Right atrium auricular region (tissue), 2 donors: ENCODE measurements around the gene STARD7. TPM values are rescaled to one million over a fixed set of nuclear protein-coding genes. Genes with fewer than 3 reads are reported as not detected.

Experiments used
- DNase-seq: peaks from one replicate; pipeline ENCODE4 v3.0.0-alpha.2; 2019; ENCODE audit warnings: low spot score
- H3K27ac ChIP-seq, 2 donors: fragments of 200-600 bp; sonication (generic); 1 replicate in 1 of 2; 2 replicates in 1 of 2; pipeline ENCODE4 v1.5.1; 2016 to 2019
- H3K27me3 ChIP-seq, 2 donors: fragments of 200-600 bp; sonication (generic); one replicate each; pipeline versions ENCODE4 v1.5.1 to v1.6.0; 2017 to 2019
- H3K36me3 ChIP-seq: fragments of 200-600 bp; sonication (generic); one replicate; pipeline ENCODE4 v1.5.1; 2016
- H3K4me1 ChIP-seq, 2 donors: fragments of 200-600 bp; sonication (generic); one replicate each; pipeline versions ENCODE4 v1.5.1 to v1.6.0; 2017 to 2019
- H3K4me3 ChIP-seq, 2 donors: fragments of 200-600 bp; sonication (generic); 1 replicate in 1 of 2; 2 replicates in 1 of 2; pipeline ENCODE4 v1.5.1; 2017 to 2019; ENCODE audit warnings: mild to moderate bottlenecking in 1 of 2, moderate library complexity in 1 of 2
- H3K9me3 ChIP-seq, 2 donors: fragments of 200-600 bp; sonication (generic); one replicate each; pipeline ENCODE4 v1.5.1; 2019
- CTCF ChIP-seq, 2 donors: fragments of 200-600 bp; sonication (generic); IDR thresholded peaks; one replicate each; pipeline ENCODE4 v1.5.1; 2019; ENCODE audit warnings: antibody characterized with exemption in 2 of 2
- total RNA-seq, 2 donors: library from RNA; depleted of rRNA; stranded (reverse); fragments of >200 nt; gene quantifications; one replicate each; pipeline ENCODE4 v1.1.0, GENCODE V29; 2016

Gene STARD7
- total RNA-seq, 2 donors from 2014 or later, result 128 to 163 TPM

- Histone ChIP-seq H3K4me3 (no peak overlapping the region), H3K4me1 (peaks cover 0 to 37% of the 10 kb centered on the region in 2 donors), H3K9me3 (no peaks in the 10 kb centered on the region), H3K27me3 (no peaks in the 10 kb centered on the region), H3K36me3 (no peaks in the 10 kb centered on the region), H3K27ac (no peak overlapping the region)
- no peak for TF ChIP-seq CTCF (IDR thresholded peaks at IDR 0.05)
- DNase-seq, result no peak
These were observed 58.5 kb downstream of the STARD7 start for GRCh38 chr2:96150007-96150640.

- Histone ChIP-seq H3K9me3 (no peaks in the 10 kb centered on the region), H3K4me3 (no peak overlapping the region), H3K4me1 (peaks cover 0 to 47% of the 10 kb centered on the region in 2 donors), H3K27ac (no peak overlapping the region), H3K36me3 (no peaks in the 10 kb centered on the region), H3K27me3 (no peaks in the 10 kb centered on the region)
- DNase-seq, result peak; percentile 76
- TF ChIP-seq CTCF (IDR thresholded peaks at IDR 0.05), result no peak
These were observed 60.0 kb downstream of the STARD7 start for GRCh38 chr2:96148410-96149217.

DNA sequence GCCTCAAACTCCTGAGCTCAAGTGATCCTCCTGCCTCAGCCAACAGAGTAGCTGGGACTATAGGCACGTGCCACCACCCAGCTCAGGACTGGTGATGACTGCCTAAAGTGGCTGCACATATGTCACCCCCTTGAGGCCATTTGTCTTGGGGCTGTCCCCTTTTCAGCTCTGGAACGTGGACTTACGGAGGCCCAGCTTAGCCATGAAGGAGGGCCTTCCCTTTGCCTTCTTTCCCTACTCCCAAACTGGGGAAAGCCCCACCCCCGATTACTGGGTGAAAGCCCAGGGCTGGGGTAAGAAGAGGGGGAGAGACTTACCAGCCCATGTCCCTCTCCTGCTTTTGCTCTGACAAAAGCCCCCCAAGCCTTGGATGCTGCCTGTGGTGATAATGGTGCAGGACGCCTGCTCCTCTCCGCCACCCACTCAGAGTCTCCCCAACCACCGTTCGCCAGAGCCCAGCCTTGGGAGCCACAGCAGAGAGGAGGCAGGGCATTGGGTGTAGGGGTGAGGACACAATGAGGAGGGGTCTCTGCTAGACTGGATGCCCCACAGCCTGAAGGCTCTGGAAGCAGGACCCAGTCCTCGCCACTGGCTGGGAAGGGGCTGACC is 60.9 kb downstream of the STARD7 start:
- H3K4me3 ChIP-seq, result no peak overlapping the region
- DNase-seq, result no peak

GRCh38 chr2:96146881-96147592 is 61.6 kb downstream of the STARD7 start:
- no peak for TF ChIP-seq CTCF (IDR thresholded peaks at IDR 0.05)
- H3K27ac ChIP-seq, result peak overlapping the region in 1 of 2 donors; percentile 68
- peaks cover 0 to 47% of the 10 kb centered on the region in 2 donors for H3K4me1 ChIP-seq
- no peak overlapping the region for H3K4me3 ChIP-seq
- no peaks in the 10 kb centered on the region for H3K36me3 ChIP-seq
- H3K27me3 ChIP-seq, result no peaks in the 10 kb centered on the region
- H3K9me3 ChIP-seq, result no peaks in the 10 kb centered on the region
- no peak for DNase-seq

More for the DNA sequence above, 60.9 kb downstream of the STARD7 start:
- Histone ChIP-seq H3K27ac (peak overlapping the region in 1 of 2 donors; percentile 68), H3K36me3 (no peaks in the 10 kb centered on the region), H3K27me3 (no peaks in the 10 kb centered on the region), H3K9me3 (no peaks in the 10 kb centered on the region), H3K4me1 (peaks cover 0 to 47% of the 10 kb centered on the region in 2 donors)
- TF ChIP-seq CTCF (IDR thresholded peaks at IDR 0.05), result no peak

- H3K27ac ChIP-seq, result peak overlapping the region; percentile 15 to 68
- no peaks in the 10 kb centered on the region for H3K36me3 ChIP-seq
- no peaks in the 10 kb centered on the region for H3K9me3 ChIP-seq
- H3K4me3 ChIP-seq, result no peak overlapping the region
- TF ChIP-seq CTCF (IDR thresholded peaks at IDR 0.05), result no peak
- peaks cover 0 to 47% of the 10 kb centered on the region in 2 donors for H3K4me1 ChIP-seq
- DNase-seq, result no peak
- H3K27me3 ChIP-seq, result no peaks in the 10 kb centered on the region
These were observed 62.3 kb downstream of the STARD7 start for GRCh38 chr2:96146153-96146880.
